Mononuclear cell (primary cell): Measurements from ENCODE around the gene TRIB2. TPM values are rescaled to one million over a fixed set of nuclear protein-coding genes. Genes with fewer than 3 reads are reported as not detected.

Experiments
- H3K27me3 ChIP-seq: 2 replicates; pipeline ENCODE4 v1.6.0; 2011; ENCODE audit warnings: low read length, control low read depth; ENCODE audit not compliant: insufficient read depth
- H3K4me1 ChIP-seq: 2 replicates; pipeline ENCODE4 v1.5.1; 2011; ENCODE audit warnings: mild to moderate bottlenecking, low read length, control low read depth; ENCODE audit not compliant: insufficient read depth
- H3K4me3 ChIP-seq: 2 replicates; pipeline ENCODE4 v1.5.1; 2011; ENCODE audit warnings: mild to moderate bottlenecking, low read length, moderate library complexity
- H3K9me3 ChIP-seq: 2 replicates; pipeline ENCODE4 v1.5.1; 2011; ENCODE audit warnings: low read depth, mild to moderate bottlenecking, control low read depth, low read length
- total RNA-seq: library from RNA; depleted of rRNA; stranded (reverse); fragments of >200 nt; gene quantifications from one replicate; pipeline ENCODE4 v1.2.3, GENCODE V29; 2012

The TRIB2 gene
- total RNA-seq, 1 donor = 74.6 TPM

DNA sequence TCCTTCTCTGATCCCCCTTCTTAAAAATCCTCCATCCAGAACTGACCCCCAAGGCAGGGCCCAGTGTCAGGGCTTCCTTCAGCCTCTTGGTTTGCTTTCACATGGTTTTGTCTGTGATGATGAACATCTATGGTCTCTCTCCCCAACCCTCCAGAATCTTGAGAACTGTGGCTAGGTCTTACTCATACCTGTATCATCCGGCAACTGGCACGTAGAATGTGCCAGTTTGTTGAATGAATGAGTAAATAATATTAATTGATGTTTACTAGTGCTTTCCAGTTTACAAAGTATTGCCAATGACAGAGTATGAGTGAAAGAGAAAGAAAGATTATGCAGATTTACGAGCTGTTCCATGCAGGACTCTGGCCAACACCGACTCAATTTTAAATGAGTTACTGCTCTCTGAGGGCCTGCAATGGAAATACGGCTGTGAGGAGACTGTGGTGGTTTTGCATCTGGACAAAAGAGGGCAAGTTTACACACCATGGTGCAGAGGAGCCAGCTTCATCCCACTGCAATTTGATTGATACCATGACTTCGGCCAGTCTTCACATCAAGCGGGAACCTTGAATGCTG, 29.9 kb upstream of the TRIB2 start:
- Histone ChIP-seq H3K9me3 (no peaks in the 10 kb centered on the region), H3K4me3 (no peak overlapping the region), H3K27me3 (no peaks in the 10 kb centered on the region), H3K4me1 (no peaks in the 10 kb centered on the region)

- Histone ChIP-seq H3K4me1 (no peaks in the 10 kb centered on the region), H3K9me3 (no peaks in the 10 kb centered on the region), H3K27me3 (no peaks in the 10 kb centered on the region), H3K4me3 (no peak overlapping the region)
Observed at GRCh38 chr2:12688091-12688490, 28.6 kb upstream of the TRIB2 start.

GRCh38 chr2:12688893-12689292, 27.8 kb upstream of the TRIB2 start:
- Histone ChIP-seq H3K9me3 (no peaks in the 10 kb centered on the region), H3K27me3 (no peaks in the 10 kb centered on the region), H3K4me3 (no peak overlapping the region), H3K4me1 (no peaks in the 10 kb centered on the region)

- H3K4me1 ChIP-seq = peaks cover 3% of the 10 kb centered on the region
- H3K27me3 ChIP-seq = no peaks in the 10 kb centered on the region
- H3K9me3 ChIP-seq = no peaks in the 10 kb centered on the region
- no peak overlapping the region for H3K4me3 ChIP-seq
Observed at GRCh38 chr2:12693509-12693908, 23.2 kb upstream of the TRIB2 start.

GRCh38 chr2:12694990-12695774, 21.6 kb upstream of the TRIB2 start:
- H3K4me1 ChIP-seq = peaks cover 3% of the 10 kb centered on the region
- no peaks in the 10 kb centered on the region for H3K9me3 ChIP-seq
- no peaks in the 10 kb centered on the region for H3K27me3 ChIP-seq
- H3K4me3 ChIP-seq = no peak overlapping the region

- H3K4me3 ChIP-seq = no peak overlapping the region
- no peaks in the 10 kb centered on the region for H3K27me3 ChIP-seq
- H3K9me3 ChIP-seq = no peaks in the 10 kb centered on the region
- H3K4me1 ChIP-seq = peaks cover 3% of the 10 kb centered on the region
Observed at GRCh38 chr2:12697617-12698016, 19.1 kb upstream of the TRIB2 start.

DNA sequence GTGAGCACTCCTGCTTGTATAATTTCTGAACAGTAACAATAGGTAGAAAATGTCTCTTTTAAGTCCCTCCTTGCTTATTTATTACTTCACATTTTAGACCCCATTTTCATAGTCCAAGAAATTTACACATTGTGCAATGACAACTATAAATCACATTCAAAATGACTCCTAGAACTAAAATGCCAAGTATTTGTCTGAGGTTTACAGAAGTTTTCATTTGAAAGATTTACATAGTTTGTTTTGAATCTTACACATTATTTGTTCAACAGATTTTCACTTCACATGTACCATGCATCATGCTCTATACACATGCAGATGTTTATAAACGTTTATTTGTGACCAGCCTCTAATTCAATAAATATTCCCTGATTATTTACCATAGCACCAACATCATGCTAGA, 15.7 kb upstream of the TRIB2 start:
- H3K4me3 ChIP-seq = no peak overlapping the region
- no peaks in the 10 kb centered on the region for H3K27me3 ChIP-seq
- no peaks in the 10 kb centered on the region for H3K9me3 ChIP-seq
- H3K4me1 ChIP-seq = peaks cover 5% of the 10 kb centered on the region

GRCh38 chr2:12701786-12702167, 15.0 kb upstream of the TRIB2 start:
- H3K9me3 ChIP-seq = no peaks in the 10 kb centered on the region
- H3K27me3 ChIP-seq = no peaks in the 10 kb centered on the region
- H3K4me1 ChIP-seq = peaks cover 5% of the 10 kb centered on the region
- H3K4me3 ChIP-seq = no peak overlapping the region

DNA sequence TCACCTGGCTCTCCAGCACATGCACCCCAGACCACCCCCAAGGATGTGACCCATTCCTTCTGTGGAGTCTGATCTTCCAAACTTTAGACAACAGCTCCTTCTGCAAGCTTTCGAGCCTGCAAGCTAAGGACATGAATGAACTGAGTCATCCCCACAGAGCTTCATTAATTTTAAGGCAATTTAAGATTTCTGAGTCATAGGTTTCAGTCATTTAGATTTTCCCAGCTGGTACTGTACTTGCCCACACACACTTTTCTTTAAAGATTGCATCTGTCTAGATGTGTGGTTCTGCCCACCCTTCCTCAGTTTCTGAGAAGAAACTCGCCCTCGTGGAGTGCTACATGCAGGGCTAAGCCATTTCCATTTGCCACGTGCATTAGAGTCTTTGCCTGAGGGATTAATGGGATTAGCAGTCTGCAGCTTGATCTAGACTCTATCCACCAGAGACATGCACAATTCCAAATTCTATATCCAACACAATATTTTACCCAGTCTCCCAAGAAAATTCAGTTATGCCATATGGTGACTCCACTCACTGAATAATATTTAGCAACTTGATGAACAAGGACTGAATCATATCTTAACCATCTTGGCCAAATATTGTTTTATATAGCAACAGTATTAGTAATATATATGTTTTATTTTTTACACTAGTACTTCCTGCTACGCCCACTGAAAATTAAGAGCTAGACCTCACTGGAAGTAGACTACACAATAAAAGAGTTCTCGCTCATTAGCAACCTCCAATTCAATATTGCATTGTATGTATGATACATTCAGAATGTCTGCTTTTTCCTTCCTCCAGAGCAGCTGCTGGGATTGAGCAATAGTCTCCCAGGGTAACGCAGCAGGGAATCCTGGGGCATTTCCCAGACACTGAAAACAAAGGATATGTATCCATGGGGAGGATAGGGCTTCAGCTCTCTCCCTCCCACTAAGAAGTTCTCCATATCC, 14.3 kb upstream of the TRIB2 start:
- Histone ChIP-seq H3K9me3 (no peaks in the 10 kb centered on the region), H3K4me1 (peaks cover 5% of the 10 kb centered on the region), H3K4me3 (no peak overlapping the region), H3K27me3 (no peaks in the 10 kb centered on the region)

GRCh38 chr2:12704378-12704777, 12.4 kb upstream of the TRIB2 start:
- H3K4me1 ChIP-seq = peaks cover 18% of the 10 kb centered on the region
- H3K4me3 ChIP-seq = no peak overlapping the region
- H3K9me3 ChIP-seq = no peaks in the 10 kb centered on the region
- H3K27me3 ChIP-seq = no peaks in the 10 kb centered on the region

GRCh38 chr2:12705230-12705629, 11.5 kb upstream of the TRIB2 start:
- Histone ChIP-seq H3K4me1 (peaks cover 26% of the 10 kb centered on the region), H3K27me3 (no peaks in the 10 kb centered on the region), H3K9me3 (no peaks in the 10 kb centered on the region), H3K4me3 (no peak overlapping the region)

DNA sequence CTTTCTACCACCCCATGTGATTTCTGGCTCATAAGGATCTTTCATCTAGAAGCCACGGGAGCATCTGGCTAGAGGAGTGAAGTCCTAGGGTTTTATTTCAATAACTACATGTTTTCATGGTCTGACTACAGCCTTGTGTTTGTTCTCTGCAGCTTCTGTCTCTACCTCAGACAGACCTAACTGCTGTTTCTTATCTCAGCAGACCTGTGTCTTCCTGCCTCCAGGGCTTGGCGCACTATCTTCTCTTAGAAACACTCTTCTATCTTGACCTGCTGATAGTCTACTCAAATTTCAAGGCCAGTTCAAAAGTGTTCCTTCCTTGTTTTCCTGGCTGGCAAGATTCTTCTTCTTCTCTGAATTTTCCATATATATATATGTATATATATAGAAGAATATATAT, 11.0 kb upstream of the TRIB2 start:
- H3K27me3 ChIP-seq = no peaks in the 10 kb centered on the region
- H3K4me3 ChIP-seq = no peak overlapping the region
- H3K9me3 ChIP-seq = no peaks in the 10 kb centered on the region
- peaks cover 31% of the 10 kb centered on the region for H3K4me1 ChIP-seq

DNA sequence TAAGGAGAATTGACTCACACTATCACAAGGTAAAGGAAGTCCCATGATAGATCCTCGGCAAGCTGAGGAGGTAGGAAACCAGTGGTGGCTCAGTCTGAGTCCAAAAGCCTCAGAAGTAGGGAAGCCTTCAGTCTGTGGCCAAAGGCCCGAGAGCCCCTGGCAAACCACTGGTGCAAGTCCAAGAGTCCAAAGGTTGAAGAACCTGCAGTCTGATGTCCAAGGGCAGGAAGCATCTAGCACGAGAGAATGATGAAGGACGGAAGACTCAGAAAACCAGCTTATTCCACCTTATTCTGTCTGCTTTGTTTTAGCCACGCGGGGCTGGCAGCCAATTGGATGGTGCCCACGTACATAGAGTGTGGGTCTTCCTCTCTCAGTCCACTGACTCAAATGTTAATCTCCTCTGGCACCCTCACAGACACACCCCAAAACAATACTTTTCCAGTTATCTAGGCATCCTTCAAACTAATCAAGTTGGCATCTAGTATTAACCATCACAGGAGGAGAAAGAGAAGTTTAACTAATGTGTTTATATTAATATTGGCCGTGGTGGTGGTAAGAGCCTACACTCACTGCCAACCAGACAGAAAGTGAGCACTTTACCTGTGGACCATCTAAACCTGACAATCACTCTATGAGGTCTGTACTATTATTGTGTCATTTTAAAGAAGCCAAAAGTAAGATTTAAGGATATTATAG, 8.1 kb upstream of the TRIB2 start:
- Histone ChIP-seq H3K4me1 (peaks cover 31% of the 10 kb centered on the region), H3K27me3 (no peaks in the 10 kb centered on the region), H3K4me3 (no peak overlapping the region), H3K9me3 (no peaks in the 10 kb centered on the region)

- H3K4me1 ChIP-seq = peaks cover 31% of the 10 kb centered on the region
Observed at GRCh38 chr2:12709207-12709522, 7.6 kb upstream of the TRIB2 start.

GRCh38 chr2:12710301-12710700, 6.4 kb upstream of the TRIB2 start:
- H3K4me1 ChIP-seq = peaks cover 29% of the 10 kb centered on the region
- H3K4me3 ChIP-seq = no peak overlapping the region
- H3K9me3 ChIP-seq = no peaks in the 10 kb centered on the region
- no peaks in the 10 kb centered on the region for H3K27me3 ChIP-seq

More at GRCh38 chr2:12709207-12709522, 7.6 kb upstream of the TRIB2 start:
- Histone ChIP-seq H3K4me3 (no peak overlapping the region), H3K9me3 (no peaks in the 10 kb centered on the region), H3K27me3 (no peaks in the 10 kb centered on the region)
